HCT116 (cell line): ENCODE data around the gene GRIP2. TPM values are rescaled to one million over a fixed set of nuclear protein-coding genes. Genes with fewer than 3 reads are reported as not detected.

Experiments
- ATAC-seq: fragments of 200-7000 bp; cut with Tn5 transposase; 2 replicates; pipeline ENCODE4 v1.9.1; 2020; ENCODE audit warnings: mild to moderate bottlenecking, moderate library complexity
- BruUV-seq: library from RNA; stranded (reverse); fragments of 400-500 nt; replicated peaks from 2 replicates; lab custom pipeline; 2021; lab: Mats Ljungman, UMichigan
- CTCF ChIA-PET: fragments of 300-600 bp; sonication (Branson Sonifier 250); formaldehyde crosslinking; loops from one replicate; lab custom pipeline; 2021; ENCODE audit warnings: antibody characterized with exemption; lab: Charles Lee
- POLR2A ChIA-PET: fragments of 300-600, 350-600 bp; sonication (Branson Sonifier 250); formaldehyde crosslinking; loops from one replicate; lab custom pipeline; 2021; ENCODE audit warnings: antibody characterized with exemption; lab: Charles Lee
- RAD21 ChIA-PET, 2 experiments: fragments of 300-600 bp; sonication (Branson Sonifier 250); formaldehyde crosslinking; loops; one replicate each; lab custom pipeline; 2023; ENCODE audit warnings: low total read pairs in 2 of 2; ENCODE audit not compliant: uncharacterized antibody in 2 of 2, unreplicated experiment in 2 of 2, low non-redundant PET in 1 of 2; lab: Charles Lee
- DNase-seq: peaks from one replicate; pipeline ENCODE4 v3.0.0-alpha.2; 2010; ENCODE audit warnings: low read depth, low spot score
- H2AFZ ChIP-seq: fragments of 200-600 bp; shearing (Covaris generic), sonication (generic); 2 replicates; pipeline ENCODE4 v1.6.1; 2017; ENCODE audit warnings: low read depth, mixed run types, mixed read lengths, antibody characterized with exemption, low read length; ENCODE audit not compliant: poor library complexity, severe bottlenecking
- H3K27ac ChIP-seq: 2 replicates; pipeline ENCODE4 v1.5.1; 2012; ENCODE audit warnings: low read depth, low read length
- H3K27me3 ChIP-seq: fragments of 200-600 bp; sonication (generic); 2 replicates; pipeline ENCODE4 v1.6.1; 2016; ENCODE audit warnings: mixed run types, low read length, mixed read lengths; ENCODE audit not compliant: insufficient read depth
- H3K36me3 ChIP-seq, 2 experiments: fragments of 200-500 bp in 1 of 2; fragments of 200-600 bp in 1 of 2; sonication (Bioruptor generic) in 1 of 2; sonication (generic) in 1 of 2; 2 replicates each; pipeline versions ENCODE4 v1.5.1 to v1.6.1; 2014 to 2016; ENCODE audit warnings: low read length in 2 of 2, inconsistent platforms in 1 of 2, mixed read lengths in 1 of 2, mixed run types in 1 of 2; ENCODE audit not compliant: insufficient read depth in 2 of 2, control insufficient read depth in 1 of 2
- H3K4me1 ChIP-seq, 2 experiments: fragments of 200-600 bp in 1 of 2; sonication (generic) in 1 of 2; 2 replicates each; pipeline versions ENCODE4 v1.5.1 to v1.6.1; 2012 to 2017; ENCODE audit warnings: low read length in 2 of 2, inconsistent platforms in 1 of 2, mild to moderate bottlenecking in 1 of 2, mixed read lengths in 1 of 2, mixed run types in 1 of 2, moderate library complexity in 1 of 2; ENCODE audit not compliant: insufficient read depth in 2 of 2, control insufficient read depth in 1 of 2
- H3K4me2 ChIP-seq: fragments of 200-600 bp; sonication (generic); 2 replicates; pipeline ENCODE4 v1.6.1; 2017; ENCODE audit warnings: mixed run types, low read length, mixed read lengths
- H3K4me3 ChIP-seq, 2 experiments: fragments of 200-600 bp in 1 of 2; sonication (generic) in 1 of 2; replicated peaks in 1 of 2; 2 replicates each; pipeline ENCODE4 v1.5.1; 2011 to 2016; ENCODE audit warnings: low read length in 2 of 2, control low read depth in 1 of 2, low read depth in 1 of 2, mild to moderate bottlenecking in 1 of 2, mixed read lengths in 1 of 2, mixed run types in 1 of 2
- H3K79me2 ChIP-seq: fragments of 200-600 bp; sonication (generic); 2 replicates; pipeline ENCODE4 v1.6.1; 2017; ENCODE audit warnings: mild to moderate bottlenecking, mixed run types, low read length, moderate library complexity, mixed read lengths; ENCODE audit not compliant: insufficient read depth
- H3K9ac ChIP-seq: fragments of 200-600 bp; sonication (generic); 2 replicates; pipeline ENCODE4 v1.6.1; 2016; ENCODE audit warnings: low read length, mixed read lengths
- H3K9me2 ChIP-seq: fragments of 200-600 bp; sonication (generic), shearing (Covaris generic); 2 replicates; pipeline ENCODE4 v1.6.1; 2017; ENCODE audit warnings: mixed run types, mild to moderate bottlenecking, moderate library complexity; ENCODE audit not compliant: insufficient read depth
- H3K9me3 ChIP-seq, 2 experiments: fragments of 200-500 bp in 1 of 2; fragments of 200-600 bp in 1 of 2; sonication (Bioruptor generic) in 1 of 2; sonication (generic) in 1 of 2; 2 replicates each; pipeline ENCODE4 v1.6.1; 2014 to 2017; ENCODE audit warnings: low read length in 2 of 2, mixed read lengths in 2 of 2, inconsistent platforms in 1 of 2, low read depth in 1 of 2, mild to moderate bottlenecking in 1 of 2, mixed run types in 1 of 2, moderate library complexity in 1 of 2; ENCODE audit not compliant: control insufficient read depth in 1 of 2, insufficient read depth in 1 of 2
- H4K20me1 ChIP-seq: fragments of 200-600 bp; sonication (generic), shearing (Covaris generic); 2 replicates; pipeline ENCODE4 v1.6.1; 2017; ENCODE audit warnings: mixed run types, mild to moderate bottlenecking, moderate library complexity; ENCODE audit not compliant: insufficient read depth
- CEBPB ChIP-seq: IDR thresholded peaks from 2 replicates; pipeline ENCODE4 v1.6.1; 2012; ENCODE audit warnings: low read depth
- EGR1 ChIP-seq: IDR thresholded peaks from 2 replicates; pipeline ENCODE4 v1.6.1; 2012; ENCODE audit warnings: low read depth
- ELF1 ChIP-seq: IDR thresholded peaks from 2 replicates; pipeline ENCODE4 v1.6.1; 2012; ENCODE audit warnings: low read depth, borderline replicate concordance
- FOSL1 ChIP-seq: IDR thresholded peaks from 2 replicates; pipeline ENCODE4 v1.6.1; 2012; ENCODE audit warnings: low read depth
- JUND ChIP-seq: IDR thresholded peaks from 2 replicates; pipeline ENCODE4 v1.6.1; 2012
- POLR2A ChIP-seq: IDR thresholded peaks from 2 replicates; pipeline ENCODE4 v1.7.0; 2011; ENCODE audit warnings: borderline replicate concordance; ENCODE audit not compliant: insufficient read depth, insufficient read length; ENCODE audit errors: extremely low read depth
- SP1 ChIP-seq: IDR thresholded peaks from 2 replicates; pipeline ENCODE4 v1.6.1; 2012; ENCODE audit warnings: low read depth
- SRF ChIP-seq: IDR thresholded peaks from 2 replicates; pipeline ENCODE4 v1.6.1; 2012; ENCODE audit warnings: low read depth
- TCF7L2 ChIP-seq: IDR thresholded peaks from 2 replicates; pipeline ENCODE4 v1.7.0; 2011; ENCODE audit warnings: borderline replicate concordance, inconsistent platforms; ENCODE audit not compliant: insufficient read depth, insufficient read length; ENCODE audit errors: extremely low read depth
- ZFX ChIP-seq: fragments of 450-650 bp; IDR thresholded peaks from 2 replicates; pipeline ENCODE4 v1.6.1; 2017
- ZNF274 ChIP-seq: fragments of 200-500 bp; sonication (Bioruptor generic); IDR thresholded peaks from 2 replicates; pipeline ENCODE4 v1.6.1; 2014; ENCODE audit warnings: mild to moderate bottlenecking, low read depth, low read length, inconsistent platforms
- intact Hi-C: fragments of 100-400 bp; cut with micrococcal nuclease; formaldehyde crosslinking; loops from 2 replicates; pipeline ENCODE4 v1.10.0; 2022
- total RNA-seq: library from RNA; stranded (reverse); gene quantifications from one replicate; pipeline ENCODE4 v1.2.1, GENCODE V29; 2021; ENCODE audit not compliant: unreplicated experiment
- TF ChIP-seq, protein P1 (sequence below): IDR thresholded peaks from 2 replicates; pipeline ENCODE4 v1.6.1; 2012
- TF ChIP-seq, protein P2 (sequence below): IDR thresholded peaks from 2 replicates; pipeline ENCODE4 v1.6.1; 2011; ENCODE audit warnings: mild to moderate bottlenecking, low read length, moderate library complexity; ENCODE audit not compliant: insufficient replicate concordance; ENCODE audit errors: extremely low read depth

The GRIP2 gene
- total RNA-seq, 1 experiment from 2014 or later = 0.34 TPM

DNA sequence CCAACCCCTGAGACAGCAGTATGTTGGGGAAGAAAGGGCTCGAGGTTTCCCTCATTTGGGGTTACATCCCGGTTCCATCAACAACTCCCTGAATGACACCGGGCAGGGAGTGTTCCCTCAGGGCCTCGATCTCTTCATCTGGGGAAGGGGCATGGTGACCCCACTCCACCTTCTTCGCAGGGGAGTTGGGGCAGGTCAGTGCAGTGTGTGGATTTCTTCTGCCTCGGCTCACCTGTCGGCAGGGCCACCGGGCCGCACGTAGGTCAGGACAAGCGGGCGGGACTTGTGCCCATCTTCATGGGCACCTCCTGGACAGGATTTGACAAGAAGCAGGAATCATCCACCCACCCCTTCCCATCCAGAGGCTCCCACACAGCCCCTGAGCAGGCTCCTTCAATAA lies 17.4 kb downstream of the GRIP2 start:
- ChIA-PET CTCF (no interaction called here), RAD21 (no interaction called here)

DNA sequence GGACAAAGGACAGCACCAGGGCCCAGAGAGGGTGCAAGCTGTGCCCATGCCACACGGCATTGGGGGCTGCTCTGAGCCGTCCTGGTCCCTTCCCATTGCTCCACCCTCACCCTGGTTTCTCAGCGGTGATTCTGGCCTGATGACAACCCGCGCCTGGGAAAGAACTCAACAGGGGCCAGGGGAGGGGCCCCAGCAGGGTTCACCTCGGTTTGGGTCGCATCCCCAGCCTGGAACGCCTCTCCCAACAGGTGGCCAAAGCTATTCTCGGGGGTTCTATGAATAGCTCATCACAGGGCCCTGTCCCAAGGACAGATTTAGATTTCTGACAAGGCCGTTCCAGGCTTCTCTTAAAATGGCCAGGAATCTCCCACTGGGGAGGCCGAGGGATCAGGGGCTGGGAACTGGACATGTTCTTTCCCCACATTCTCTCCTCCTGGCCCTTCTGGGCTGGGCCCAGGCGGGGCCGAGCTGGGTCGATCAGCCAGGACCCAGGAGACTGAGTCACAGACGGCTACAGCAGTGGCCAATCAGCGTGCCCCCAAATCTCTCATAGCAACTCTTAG lies 17.9 kb downstream of the GRIP2 start:
- TF ChIP-seq CEBPB (no peak), TCF7L2 (no peak), JUND (no peak), FOSL1 (no peak), SRF (no peak), ELF1 (no peak), SP1 (no peak), ZNF274 (no peak)
- TF ChIP-seq, protein P1, sequence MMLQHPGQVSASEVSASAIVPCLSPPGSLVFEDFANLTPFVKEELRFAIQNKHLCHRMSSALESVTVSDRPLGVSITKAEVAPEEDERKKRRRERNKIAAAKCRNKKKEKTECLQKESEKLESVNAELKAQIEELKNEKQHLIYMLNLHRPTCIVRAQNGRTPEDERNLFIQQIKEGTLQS = no peak
- TF ChIP-seq, all 23 proteins: peak for 0
- no peaks in the 10 kb centered on the region for H4K20me1 ChIP-seq
- H3K27me3 ChIP-seq = no peaks in the 10 kb centered on the region
- no peaks in the 10 kb centered on the region for H3K36me3 ChIP-seq
- H3K4me3 ChIP-seq = no peak overlapping the region
- no peak overlapping the region for H3K9ac ChIP-seq
- H3K9me2 ChIP-seq = no peaks in the 10 kb centered on the region
- H3K79me2 ChIP-seq = no peaks in the 10 kb centered on the region
- H3K27ac ChIP-seq = no peak overlapping the region
- POLR2A ChIA-PET = no interaction called here
- CTCF ChIA-PET = no interaction called here
- H2AFZ ChIP-seq = no peak overlapping the region
- intact Hi-C loops = no loop called here
- BruUV-seq = no TSS peak
- no peak for ATAC-seq
- no peaks in the 10 kb centered on the region for H3K9me3 ChIP-seq
- peaks cover 8 to 12% of the 10 kb centered on the region in 2 experiments for H3K4me1 ChIP-seq
- DNase-seq = no peak
- H3K4me2 ChIP-seq = no peak overlapping the region
- RAD21 ChIA-PET = no interaction called here

More for the DNA sequence above, 17.4 kb downstream of the GRIP2 start:
- Histone ChIP-seq H4K20me1 (no peaks in the 10 kb centered on the region), H3K27ac (no peak overlapping the region), H2AFZ (no peak overlapping the region), H3K27me3 (no peaks in the 10 kb centered on the region), H3K9ac (no peak overlapping the region), H3K9me3 (no peaks in the 10 kb centered on the region), H3K9me2 (no peaks in the 10 kb centered on the region), H3K4me1 (peaks cover 8 to 12% of the 10 kb centered on the region in 2 experiments), H3K4me3 (no peak overlapping the region), H3K79me2 (no peaks in the 10 kb centered on the region), H3K36me3 (no peaks in the 10 kb centered on the region), H3K4me2 (no peak overlapping the region)
- BruUV-seq = no TSS peak
- POLR2A ChIA-PET = no interaction called here
- TF ChIP-seq EGR1 (no peak), POLR2A (no peak), ZFX (no peak), SP1 (no peak)
- TF ChIP-seq, protein P2, sequence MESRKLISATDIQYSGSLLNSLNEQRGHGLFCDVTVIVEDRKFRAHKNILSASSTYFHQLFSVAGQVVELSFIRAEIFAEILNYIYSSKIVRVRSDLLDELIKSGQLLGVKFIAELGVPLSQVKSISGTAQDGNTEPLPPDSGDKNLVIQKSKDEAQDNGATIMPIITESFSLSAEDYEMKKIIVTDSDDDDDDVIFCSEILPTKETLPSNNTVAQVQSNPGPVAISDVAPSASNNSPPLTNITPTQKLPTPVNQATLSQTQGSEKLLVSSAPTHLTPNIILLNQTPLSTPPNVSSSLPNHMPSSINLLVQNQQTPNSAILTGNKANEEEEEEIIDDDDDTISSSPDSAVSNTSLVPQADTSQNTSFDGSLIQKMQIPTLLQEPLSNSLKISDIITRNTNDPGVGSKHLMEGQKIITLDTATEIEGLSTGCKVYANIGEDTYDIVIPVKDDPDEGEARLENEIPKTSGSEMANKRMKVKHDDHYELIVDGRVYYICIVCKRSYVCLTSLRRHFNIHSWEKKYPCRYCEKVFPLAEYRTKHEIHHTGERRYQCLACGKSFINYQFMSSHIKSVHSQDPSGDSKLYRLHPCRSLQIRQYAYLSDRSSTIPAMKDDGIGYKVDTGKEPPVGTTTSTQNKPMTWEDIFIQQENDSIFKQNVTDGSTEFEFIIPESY = no peak
- ATAC-seq = no peak
- DNase-seq = no peak
- intact Hi-C loops = no loop called here
